GM04504 (cell line): ENCODE results near the gene PTPRG.
A peak's percentile ranks its signal among the peaks of the same experiment; 100 is the strongest.

ENCODE experiments used
- DNase-seq: peaks from one replicate; pipeline ENCODE4 v3.0.0-alpha.2; 2012; ENCODE audit warnings: low read depth

The PTPRG gene

GRCh38 chr3:61929617-61930016, 368.2 kb downstream of the PTPRG start:
- DNase-seq = no peak

DNA sequence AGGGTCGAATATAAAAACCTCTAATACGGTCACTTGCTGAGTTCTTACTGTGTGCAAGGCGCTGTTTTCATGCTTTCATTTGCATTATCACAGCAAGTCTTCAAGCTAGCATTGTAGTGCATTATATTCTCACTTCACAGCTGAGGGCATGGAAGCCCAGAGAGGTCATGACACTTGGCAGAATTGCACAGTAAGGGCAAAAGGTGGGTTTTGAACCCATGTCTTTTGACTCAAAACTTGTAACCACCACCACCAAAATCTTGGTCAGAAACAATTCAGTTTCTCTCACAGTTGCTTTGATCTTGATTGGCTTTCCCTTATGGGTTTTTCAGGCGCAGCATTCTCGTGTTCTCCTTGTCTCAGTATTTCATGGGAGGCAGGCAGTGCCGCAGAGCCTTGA, 371.1 kb downstream of the PTPRG start:
- no peak for DNase-seq

- DNase-seq = no peak
Observed at GRCh38 chr3:61933798-61934504, 372.6 kb downstream of the PTPRG start.

- DNase-seq = no peak
Observed at GRCh38 chr3:61934505-61934871, 373.1 kb downstream of the PTPRG start.

DNA sequence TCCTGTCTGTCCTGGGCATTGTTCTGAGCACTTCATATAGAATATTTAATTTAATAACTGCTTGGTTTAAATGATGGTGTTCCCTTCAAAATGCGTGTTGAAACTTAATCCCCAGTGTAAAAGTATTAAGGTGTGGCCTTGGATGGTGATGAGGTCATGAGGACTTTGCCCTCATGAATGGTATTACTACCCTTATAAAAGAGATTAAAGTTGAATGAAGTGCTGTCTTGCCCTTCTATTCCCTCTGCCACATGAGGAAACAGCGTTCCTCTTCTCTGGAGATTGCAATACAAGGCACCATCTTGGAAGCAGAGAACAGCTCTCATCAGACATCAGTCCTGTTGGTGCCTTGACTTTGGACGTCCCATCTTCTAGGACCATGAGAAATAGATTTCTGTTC, 374.4 kb downstream of the PTPRG start:
- DNase-seq = no peak

DNA sequence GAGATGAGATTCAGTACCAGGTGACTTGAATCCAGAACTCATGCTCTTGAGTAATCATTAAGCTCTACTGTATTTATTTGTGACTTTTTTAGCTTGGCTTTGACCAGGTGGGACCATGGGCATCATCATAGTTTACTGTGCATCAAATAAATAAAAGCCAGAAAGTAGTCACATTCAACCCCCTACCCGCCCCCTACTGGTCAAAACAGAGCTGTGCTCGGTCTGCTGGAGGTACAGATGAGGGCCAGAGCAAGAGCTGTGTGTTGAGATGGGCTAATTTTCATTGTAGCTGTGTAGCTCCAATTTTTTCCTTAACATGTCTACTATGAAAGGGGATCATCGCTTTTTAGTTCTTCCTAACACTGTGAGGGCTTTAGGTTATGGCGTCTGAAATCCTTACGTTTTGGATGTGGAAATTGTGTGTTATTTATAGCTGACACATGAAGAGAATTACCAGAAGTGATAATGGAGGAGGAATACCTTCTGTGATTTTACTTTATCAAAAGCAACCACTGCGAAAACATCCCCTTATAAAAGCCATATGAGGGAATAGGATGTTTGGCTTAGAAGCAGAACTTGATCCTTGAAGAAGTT, 375.1 kb downstream of the PTPRG start:
- DNase-seq = no peak

DNA sequence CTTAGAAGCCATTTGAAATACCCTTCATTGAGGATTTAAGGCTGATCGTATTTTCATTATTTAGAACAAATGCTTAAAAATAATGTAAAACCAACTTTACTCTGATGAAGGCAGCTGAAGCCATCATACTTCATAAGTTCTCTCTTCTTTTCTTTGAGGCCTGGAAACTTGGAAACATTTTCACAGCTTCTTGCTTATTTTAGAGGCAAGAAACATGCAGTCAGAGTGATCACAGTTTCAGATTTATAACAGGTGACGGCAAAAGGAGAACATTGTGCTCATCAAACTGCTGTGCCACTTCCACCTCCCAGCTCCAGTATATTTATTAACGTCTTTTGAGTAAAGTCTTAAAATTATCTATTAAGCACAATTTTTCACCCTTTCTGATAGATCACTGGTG, 376.1 kb downstream of the PTPRG start:
- no peak for DNase-seq

DNA sequence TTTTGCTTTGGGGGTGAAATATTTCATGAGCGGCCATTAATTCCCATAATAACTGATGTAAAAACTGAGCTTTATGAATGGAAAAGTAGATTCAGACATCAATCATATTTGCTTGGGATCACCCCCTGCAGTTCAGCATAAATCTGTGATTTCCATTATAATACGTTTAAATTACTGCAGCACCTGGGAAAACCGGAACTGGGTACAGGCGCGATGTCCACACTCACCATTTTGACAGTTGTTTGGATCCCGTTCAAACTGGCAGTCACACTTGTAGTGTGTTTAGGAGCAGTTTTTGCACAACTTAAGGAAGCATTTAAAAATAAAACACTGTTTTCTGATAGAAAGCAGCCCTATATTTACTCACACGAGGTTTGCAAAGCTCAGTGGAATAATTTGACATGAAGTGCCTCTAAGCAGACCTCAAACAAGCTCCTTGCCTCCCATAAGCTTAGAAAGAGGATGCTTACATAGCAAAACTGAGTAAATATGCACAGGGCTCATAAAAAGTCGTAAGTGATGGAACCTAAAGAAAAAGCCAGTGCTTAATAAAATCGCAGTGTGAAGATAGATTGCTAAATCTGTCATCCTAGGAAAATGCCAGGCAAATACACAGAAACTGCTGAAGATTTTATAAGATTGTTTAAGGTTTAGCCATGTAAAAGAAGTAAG, 377.6 kb downstream of the PTPRG start:
- no peak for DNase-seq

DNA sequence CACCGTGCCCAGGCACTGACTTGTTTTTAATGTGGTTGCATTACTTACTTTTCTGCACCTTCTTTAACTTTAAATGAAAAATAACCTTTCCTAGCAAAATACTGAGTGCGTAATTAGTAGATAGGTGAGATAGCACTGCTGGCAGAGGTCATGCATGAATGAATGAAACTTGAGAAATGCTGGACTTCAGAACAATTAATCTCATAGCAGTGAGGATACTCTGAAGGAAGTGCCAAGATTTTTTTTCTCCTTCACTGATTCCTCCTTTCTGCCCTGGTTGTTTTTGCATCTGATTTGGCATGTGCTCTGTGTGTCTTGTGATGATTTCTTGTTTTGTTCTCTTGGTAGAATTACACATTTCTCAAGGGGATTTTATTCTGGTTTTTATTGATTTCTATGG, 378.9 kb downstream of the PTPRG start:
- no peak for DNase-seq

DNA sequence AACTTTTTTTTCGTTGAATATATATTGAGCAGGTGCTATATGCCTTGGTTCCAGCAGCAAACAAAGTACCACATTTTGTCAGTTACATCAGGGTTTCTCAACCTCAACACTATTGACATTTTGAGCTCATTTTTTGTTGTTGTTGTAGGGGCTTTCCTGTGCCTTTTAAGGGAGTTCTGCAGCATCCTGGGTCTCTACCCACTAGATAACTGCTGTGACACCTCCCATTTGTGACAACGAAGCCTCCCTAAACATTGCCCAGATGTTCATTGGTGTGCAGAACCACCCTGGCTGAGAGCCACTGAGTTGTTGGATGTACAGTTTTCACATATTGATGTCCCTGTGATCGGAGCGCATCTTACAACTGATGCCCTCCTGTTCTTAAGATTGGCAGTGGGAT, 382.6 kb downstream of the PTPRG start:
- DNase-seq = no peak

- no peak for DNase-seq
Observed at GRCh38 chr3:61944726-61945125, 383.4 kb downstream of the PTPRG start.

DNA sequence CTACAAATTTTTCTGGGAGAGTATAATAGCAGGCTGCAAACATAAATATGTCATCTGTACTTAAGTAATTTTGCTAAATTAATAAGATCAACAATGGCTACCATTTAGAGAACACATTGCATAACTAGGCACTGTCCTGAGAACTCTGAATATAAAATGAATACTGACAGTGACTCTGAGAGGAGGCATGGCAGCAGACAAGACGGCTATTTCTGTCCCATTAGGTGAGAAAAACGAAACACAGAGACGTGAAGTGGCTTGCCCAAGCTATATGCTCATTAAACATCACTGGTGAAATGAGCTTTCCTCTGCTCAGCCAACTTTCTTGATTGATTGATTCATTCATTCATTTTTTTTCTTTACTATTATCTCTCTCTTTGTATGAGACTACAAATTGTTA, 384.3 kb downstream of the PTPRG start:
- DNase-seq = no peak

DNA sequence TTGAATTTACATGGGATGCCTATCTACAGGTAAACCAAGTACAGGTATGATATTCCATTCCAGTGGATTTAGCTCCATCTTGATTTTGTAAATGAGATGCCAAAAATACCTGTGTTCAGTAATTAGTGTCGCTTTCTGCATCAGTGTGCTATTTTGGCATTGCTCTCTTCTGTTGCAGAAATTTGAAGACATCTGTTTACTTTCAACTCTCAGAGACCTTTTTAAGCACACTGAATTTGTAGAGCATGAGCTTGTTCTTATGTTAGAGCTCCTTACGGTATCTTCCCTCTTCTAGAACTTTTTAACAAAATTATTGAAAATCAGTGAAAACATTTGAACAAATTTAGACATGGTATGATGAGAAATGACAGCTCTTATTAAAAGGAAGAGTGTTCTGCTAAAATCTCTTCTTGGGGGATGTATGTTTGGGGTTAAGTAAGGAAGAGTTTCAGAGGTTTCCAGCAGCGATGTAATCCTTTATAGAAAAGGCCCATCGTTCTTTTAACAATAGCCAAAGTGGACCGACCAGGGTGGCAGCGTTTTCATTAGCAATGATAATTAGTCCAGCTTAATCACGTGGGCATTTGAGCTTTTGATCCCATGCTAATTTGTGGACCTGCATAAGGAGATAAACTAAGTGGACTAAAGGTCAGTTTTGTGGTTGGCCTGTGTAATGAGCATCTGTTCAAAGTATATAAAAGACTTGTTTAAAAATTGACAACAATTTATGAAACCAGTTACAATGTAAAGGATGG, 385.4 kb downstream of the PTPRG start:
- DNase-seq = no peak

- DNase-seq = no peak
Observed at GRCh38 chr3:61947456-61947855, 386.1 kb downstream of the PTPRG start.

DNA sequence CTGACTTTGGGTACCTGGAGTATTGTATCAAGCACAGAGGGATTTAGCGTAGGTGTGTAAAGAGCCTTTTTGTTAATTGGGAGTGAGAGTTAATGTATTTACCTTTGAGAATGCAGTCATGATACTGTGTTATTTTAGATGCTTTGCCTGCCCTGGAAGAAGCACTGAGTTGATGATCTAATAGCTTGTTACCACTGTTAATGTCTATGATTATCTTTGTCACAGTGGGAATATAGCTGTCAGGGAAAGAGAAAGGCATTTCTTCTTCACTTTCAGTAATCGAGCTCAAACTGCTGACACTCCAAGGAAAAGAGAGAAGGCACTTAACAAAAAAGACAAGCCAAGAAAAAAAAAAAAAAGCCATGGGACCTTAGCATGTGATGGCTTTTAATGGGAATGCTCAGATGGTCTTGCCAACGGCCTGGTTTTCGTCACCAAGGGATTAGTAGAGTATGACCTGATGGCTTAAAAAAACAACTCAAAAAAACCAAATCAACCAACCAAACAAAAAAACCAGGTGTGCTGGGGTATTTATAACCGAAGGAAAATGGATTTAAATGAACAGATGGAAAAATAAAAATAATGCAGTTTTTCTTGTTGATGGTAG, 387.4 kb downstream of the PTPRG start:
- no peak for DNase-seq

DNA sequence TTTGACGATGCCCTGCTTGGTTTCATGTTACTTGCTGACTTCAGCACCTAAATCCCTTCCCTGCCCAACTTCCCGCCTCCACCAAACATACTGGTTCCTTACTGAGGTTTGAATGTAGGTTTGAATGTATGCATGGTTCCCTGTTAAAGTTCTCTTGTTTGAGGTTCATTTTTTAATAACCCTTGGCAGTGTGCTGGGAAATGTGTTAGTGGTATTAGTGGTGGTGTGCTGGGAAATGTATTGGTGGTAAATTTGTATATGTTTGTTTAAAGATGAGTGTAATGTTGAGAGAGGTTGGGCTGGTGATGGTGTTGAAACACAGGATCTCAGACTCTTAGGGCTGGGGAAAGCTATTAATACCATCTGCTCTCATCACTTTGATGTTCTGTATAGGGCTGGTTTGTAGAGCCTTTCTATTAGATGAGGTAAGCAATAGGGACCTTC, 392.7 kb downstream of the PTPRG start:
- no peak for DNase-seq

DNA sequence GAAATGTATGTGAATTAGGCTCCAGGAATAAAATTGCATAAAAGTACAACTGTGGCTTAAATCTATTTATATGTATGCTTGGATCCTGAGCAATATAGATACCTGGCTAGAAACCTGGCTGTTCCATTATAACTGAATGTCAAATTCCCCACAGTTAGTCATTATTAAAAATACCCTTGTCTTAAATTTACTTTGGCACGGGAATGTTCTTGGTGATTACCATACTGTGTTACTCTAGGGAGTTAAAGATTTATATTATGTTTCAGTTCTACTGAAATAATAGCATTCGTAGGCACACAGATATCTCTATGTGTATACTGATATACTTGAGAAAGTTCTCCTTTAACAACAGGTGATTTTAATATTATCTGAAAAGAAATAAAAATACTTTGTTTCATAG, 394.1 kb downstream of the PTPRG start:
- no peak for DNase-seq

DNA sequence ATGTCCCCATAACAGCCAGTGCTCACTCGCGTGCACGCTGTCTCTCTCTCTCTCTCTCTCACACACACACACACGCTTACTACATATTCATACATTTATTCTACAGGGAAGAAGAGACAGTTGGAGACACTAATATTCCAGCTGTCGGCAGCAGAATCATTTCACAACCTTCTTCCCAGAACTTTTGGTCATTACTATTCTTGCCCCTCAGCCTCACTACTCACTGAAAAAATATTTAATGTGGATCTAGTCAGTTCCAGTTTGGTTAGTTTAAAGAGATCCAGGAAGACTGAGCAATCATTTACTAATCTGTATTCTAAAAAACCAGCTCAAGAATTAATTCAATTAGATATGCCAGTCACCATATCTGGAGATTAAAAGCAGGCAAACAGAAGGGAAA, 394.9 kb downstream of the PTPRG start:
- peak; percentile 65 for DNase-seq

DNA sequence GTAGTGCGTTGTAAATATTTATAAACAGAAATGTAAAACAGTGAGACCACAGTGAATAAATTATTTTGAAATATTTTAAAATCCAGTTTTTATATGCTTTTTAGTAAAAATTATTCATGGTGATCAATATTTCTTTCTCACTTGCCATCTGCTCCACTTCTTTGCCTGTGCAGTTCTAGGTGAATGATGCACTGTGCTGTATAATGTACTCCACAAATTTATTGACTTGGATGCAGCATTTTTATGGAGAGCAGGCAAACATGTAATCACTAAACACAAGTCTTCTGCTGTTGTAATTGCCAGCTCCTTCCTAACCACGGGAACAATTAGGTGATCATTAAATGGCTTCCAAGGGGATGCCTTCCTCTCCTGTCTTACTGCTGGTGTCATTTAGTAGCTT, 395.9 kb downstream of the PTPRG start:
- DNase-seq = no peak

GRCh38 chr3:61960976-61961375, 399.6 kb downstream of the PTPRG start:
- DNase-seq = no peak

GRCh38 chr3:61961900-61962299, 400.5 kb downstream of the PTPRG start:
- DNase-seq = no peak

GRCh38 chr3:61964566-61964965, 403.2 kb downstream of the PTPRG start:
- no peak for DNase-seq

GRCh38 chr3:61965770-61966131, 404.4 kb downstream of the PTPRG start:
- no peak for DNase-seq
